Osteocyte (in vitro differentiated cells): ENCODE data around the gene HEXA. TPM values are rescaled to one million over a fixed set of nuclear protein-coding genes. Genes with fewer than 3 reads are reported as not detected.
A peak's percentile ranks its signal among the peaks of the same experiment; 100 is the strongest.

ENCODE experiments used
- DNase-seq: peaks from one replicate; pipeline ENCODE4 v3.0.0; 2021; ENCODE audit warnings: mixed read lengths; ENCODE audit not compliant: unreplicated experiment; ENCODE audit errors: extremely low spot score
- H3K27ac Mint-ChIP-seq: one replicate; pipeline ENCODE4 v1.8.0; 2021; ENCODE audit warnings: mild to moderate bottlenecking, mixed read lengths; ENCODE audit not compliant: unreplicated experiment
- H3K27me3 Mint-ChIP-seq: one replicate; pipeline ENCODE4 v1.8.0; 2021; ENCODE audit warnings: mixed read lengths; ENCODE audit not compliant: unreplicated experiment
- H3K36me3 Mint-ChIP-seq: one replicate; pipeline ENCODE4 v1.8.0; 2021; ENCODE audit warnings: mixed read lengths; ENCODE audit not compliant: unreplicated experiment
- H3K4me1 Mint-ChIP-seq: one replicate; pipeline ENCODE4 v1.8.0; 2021; ENCODE audit warnings: mixed read lengths; ENCODE audit not compliant: unreplicated experiment
- H3K4me3 Mint-ChIP-seq: one replicate; pipeline ENCODE4 v1.8.0; 2021; ENCODE audit warnings: mild to moderate bottlenecking, moderate library complexity, mixed read lengths; ENCODE audit not compliant: unreplicated experiment
- H3K9me3 Mint-ChIP-seq: one replicate; pipeline ENCODE4 v1.8.0; 2021; ENCODE audit warnings: mixed read lengths; ENCODE audit not compliant: unreplicated experiment
- CTCF ChIP-seq: fragments of 200-600 bp; sonication (generic); IDR thresholded peaks from 2 replicates; pipeline ENCODE4 v1.5.0; 2021; ENCODE audit warnings: antibody characterized with exemption, mild to moderate bottlenecking, moderate library complexity
- total RNA-seq: library from RNA; stranded (reverse); gene quantifications from 2 replicates; pipeline ENCODE4 v1.2.1, GENCODE V29; 2021

HEXA gene
- total RNA-seq, 1 donor from 2014 or later, result 280 TPM

GRCh38 chr15:72312605-72313447 is 63.0 kb downstream of the HEXA start:
- Mint-ChIP-seq H3K9me3 (no peaks in the 10 kb centered on the region), H3K27me3 (peaks cover 26% of the 10 kb centered on the region), H3K27ac (no peak overlapping the region), H3K4me1 (no peaks in the 10 kb centered on the region), H3K36me3 (no peaks in the 10 kb centered on the region), H3K4me3 (no peak overlapping the region)
- peak; percentile 88 for DNase-seq
- peak; percentile 72 for TF ChIP-seq CTCF

- Mint-ChIP-seq H3K4me1 (peaks cover 7% of the 10 kb centered on the region), H3K27me3 (peaks cover 34% of the 10 kb centered on the region), H3K36me3 (no peaks in the 10 kb centered on the region), H3K4me3 (no peak overlapping the region), H3K9me3 (no peaks in the 10 kb centered on the region), H3K27ac (no peak overlapping the region)
- TF ChIP-seq CTCF, result no peak
- no peak for DNase-seq
Observed at GRCh38 chr15:72307026-72307425, 68.8 kb downstream of the HEXA start.

GRCh38 chr15:72306211-72306785 is 69.5 kb downstream of the HEXA start:
- Mint-ChIP-seq H3K27ac (no peak overlapping the region), H3K9me3 (no peaks in the 10 kb centered on the region), H3K27me3 (peaks cover 32% of the 10 kb centered on the region)

GRCh38 chr15:72304596-72304995 is 71.2 kb downstream of the HEXA start:
- Mint-ChIP-seq H3K27me3 (peaks cover 23% of the 10 kb centered on the region), H3K4me1 (peaks cover 7% of the 10 kb centered on the region), H3K9me3 (no peaks in the 10 kb centered on the region), H3K36me3 (no peaks in the 10 kb centered on the region), H3K4me3 (no peak overlapping the region), H3K27ac (no peak overlapping the region)
- DNase-seq, result no peak
- no peak for TF ChIP-seq CTCF

More at GRCh38 chr15:72306211-72306785, 69.5 kb downstream of the HEXA start:
- H3K4me1 Mint-ChIP-seq, result peaks cover 7% of the 10 kb centered on the region
- H3K36me3 Mint-ChIP-seq, result no peaks in the 10 kb centered on the region
- TF ChIP-seq CTCF, result no peak
- H3K4me3 Mint-ChIP-seq, result no peak overlapping the region
- no peak for DNase-seq

GRCh38 chr15:72302955-72303354 is 72.9 kb downstream of the HEXA start:
- TF ChIP-seq CTCF, result no peak
- DNase-seq, result no peak
- no peak overlapping the region for H3K4me3 Mint-ChIP-seq

More at GRCh38 chr15:72302955-72303354, 72.9 kb downstream of the HEXA start:
- no peaks in the 10 kb centered on the region for H3K9me3 Mint-ChIP-seq
- peaks cover 7% of the 10 kb centered on the region for H3K4me1 Mint-ChIP-seq
- H3K27ac Mint-ChIP-seq, result no peak overlapping the region
- peaks cover 23% of the 10 kb centered on the region for H3K27me3 Mint-ChIP-seq
- H3K36me3 Mint-ChIP-seq, result no peaks in the 10 kb centered on the region
